CD4-positive, alpha-beta memory T cell (primary cell): ENCODE results near the gene CBFB. TPM values are rescaled to one million over a fixed set of nuclear protein-coding genes. Genes with fewer than 3 reads are reported as not detected.
A peak's percentile ranks its signal among the peaks of the same experiment; 100 is the strongest.
"Not testable (repeated sequence)": the region's sequence is repeated elsewhere in the genome, so short reads cannot be mapped to it uniquely, and the experiment has no call there.

ENCODE experiments used
- CTCF ChIA-PET: fragments of 350-600 bp; sonication (Branson Sonifier 250); formaldehyde crosslinking; loops from one replicate; lab custom pipeline; 2021; ENCODE audit warnings: inconsistent platforms; ENCODE audit not compliant: partially characterized antibody; lab: Charles Lee
- POLR2A ChIA-PET: fragments of 350-600 bp; sonication (Branson Sonifier 250); formaldehyde crosslinking; loops from one replicate; lab custom pipeline; 2021; ENCODE audit not compliant: partially characterized antibody; lab: Charles Lee
- DNase-seq, 5 donors: peaks; one replicate each; pipeline versions ENCODE4 v3.0.0 to v3.0.0-alpha.2; 2020 to 2022; ENCODE audit warnings: mixed read lengths in 1 of 5
- H3K27ac ChIP-seq: one replicate; pipeline ENCODE4 v1.7.0; 2013; ENCODE audit warnings: low read depth, low read length
- H3K27me3 ChIP-seq: 2 replicates; pipeline ENCODE4 v1.7.0; 2013; ENCODE audit warnings: mild to moderate bottlenecking, low read length, moderate library complexity; ENCODE audit not compliant: insufficient read depth
- H3K36me3 ChIP-seq: 2 replicates; pipeline ENCODE4 v1.7.0; 2013; ENCODE audit warnings: mild to moderate bottlenecking, low read length, moderate library complexity; ENCODE audit not compliant: insufficient read depth
- H3K4me1 ChIP-seq: 2 replicates; pipeline ENCODE4 v1.7.0; 2013; ENCODE audit warnings: mild to moderate bottlenecking, low read length, moderate library complexity; ENCODE audit not compliant: insufficient read depth
- H3K4me3 ChIP-seq, 2 donors: one replicate each; pipeline ENCODE4 v1.7.0; 2013; ENCODE audit warnings: low read length in 2 of 2, mild to moderate bottlenecking in 1 of 2
- H3K9me3 ChIP-seq, 2 donors: one replicate each; pipeline ENCODE4 v1.7.0; 2013; ENCODE audit warnings: low read length in 2 of 2, control low read depth in 1 of 2; ENCODE audit not compliant: control insufficient read depth in 1 of 2
- H3K27ac Mint-ChIP-seq, 7 donors: one replicate each; pipeline ENCODE4 v1.8.0; 2020 to 2021; ENCODE audit warnings: mixed read lengths in 7 of 7, mild to moderate bottlenecking in 6 of 7, inconsistent platforms in 3 of 7, moderate library complexity in 3 of 7
- H3K27me3 Mint-ChIP-seq, 2 donors: one replicate each; pipeline ENCODE4 v1.8.0; 2020 to 2021; ENCODE audit warnings: mixed read lengths in 2 of 2
- H3K36me3 Mint-ChIP-seq, 2 donors: one replicate each; pipeline ENCODE4 v1.8.0; 2020 to 2021; ENCODE audit warnings: mixed read lengths in 2 of 2, inconsistent platforms in 1 of 2, mild to moderate bottlenecking in 1 of 2
- H3K4me1 Mint-ChIP-seq, 4 donors: one replicate each; pipeline ENCODE4 v1.8.0; 2020 to 2021; ENCODE audit warnings: mixed read lengths in 4 of 4, mild to moderate bottlenecking in 1 of 4
- H3K4me3 Mint-ChIP-seq, 8 donors: one replicate each; pipeline ENCODE4 v1.8.0; 2020 to 2021; ENCODE audit warnings: mixed read lengths in 8 of 8, mild to moderate bottlenecking in 7 of 8, moderate library complexity in 6 of 8, inconsistent platforms in 3 of 8
- H3K9me3 Mint-ChIP-seq, 8 donors: one replicate each; pipeline ENCODE4 v1.8.0; 2020 to 2021; ENCODE audit warnings: mixed read lengths in 8 of 8, mild to moderate bottlenecking in 5 of 8, inconsistent platforms in 3 of 8, moderate library complexity in 1 of 8
- intact Hi-C: fragments of 100-400 bp; cut with micrococcal nuclease; formaldehyde crosslinking; loops from one replicate; pipeline ENCODE4 v1.15.1; 2023
- polyA plus RNA-seq, 2 donors: library from polyadenylated mRNA; unstranded; fragments of 300-500 nt; fragmentation: Illumina TruSeq; gene quantifications; one replicate each; pipeline ENCODE4 v1.2.3, GENCODE V29; 2021
- total RNA-seq, 2 experiments: library from RNA; stranded (reverse); gene quantifications; one replicate each; pipeline ENCODE4 v1.2.3, GENCODE V29; 2021

The CBFB gene
- total and polyA plus RNA-seq, 4 experiments from 2014 or later: 102 to 112 (median 110) TPM

- Histone ChIP-seq H3K4me3 (no peak overlapping the region), H3K27me3 (no peaks in the 10 kb centered on the region), H3K27ac (no peak overlapping the region), H3K4me1 (peaks cover 17% of the 10 kb centered on the region), H3K36me3 (peaks cover 9% of the 10 kb centered on the region), H3K9me3 (no peaks in the 10 kb centered on the region)
- Mint-ChIP-seq H3K4me3 (no peak overlapping the region), H3K4me1 (peaks cover 25 to 56% (median 33%) of the 10 kb centered on the region in 4 donors), H3K36me3 (peaks cover 7 to 25% of the 10 kb centered on the region in 2 donors), H3K9me3 (peaks cover 0 to 1% (median 0%) of the 10 kb centered on the region in 8 donors), H3K27me3 (no peaks in the 10 kb centered on the region), H3K27ac (peak overlapping the region in 1 of 7 donors; percentile 32)
- ChIA-PET CTCF (interaction anchor here (1.2 to 1.3 kb wide), 2 partner anchors 19 to 25 kb away, joined by 3 read pairs; no protein-coding TSS in a partner anchor), POLR2A (interaction anchor here (1.6 kb wide), 1 partner anchor 40 kb away, joined by 5 read pairs; no protein-coding TSS in a partner anchor)
- intact Hi-C loops: no loop called here
- no peak for DNase-seq
These were observed 86.7 kb downstream of the CBFB start for GRCh38 chr16:67115639-67116038.

- Histone ChIP-seq H3K9me3 (no peaks in the 10 kb centered on the region), H3K27me3 (no peaks in the 10 kb centered on the region), H3K4me3 (no peak overlapping the region), H3K27ac (no peak overlapping the region), H3K4me1 (peaks cover 7% of the 10 kb centered on the region), H3K36me3 (peaks cover 13% of the 10 kb centered on the region)
- peaks cover 10 to 30% of the 10 kb centered on the region in 2 donors for H3K36me3 Mint-ChIP-seq
- no peak overlapping the region for H3K4me3 Mint-ChIP-seq
- intact Hi-C loops: no loop called here
- H3K27me3 Mint-ChIP-seq: no peaks in the 10 kb centered on the region
- ChIA-PET POLR2A (interaction anchor here (0.6 to 1.6 kb wide), 2 partner anchors 39 to 422 kb away, joined by 3 to 5 read pairs; no protein-coding TSS in a partner anchor), CTCF (interaction anchor here (0.7 to 1.3 kb wide), 3 partner anchors 18 to 47 kb away, joined by 3 read pairs; no protein-coding TSS in a partner anchor)
- no peak for DNase-seq
- peaks cover 0 to 1% (median 0%) of the 10 kb centered on the region in 8 donors for H3K9me3 Mint-ChIP-seq
- peaks cover 19 to 46% (median 25%) of the 10 kb centered on the region in 4 donors for H3K4me1 Mint-ChIP-seq
- H3K27ac Mint-ChIP-seq: peak overlapping the region in 2 of 7 donors; percentile 29
These were observed 87.7 kb downstream of the CBFB start for GRCh38 chr16:67116388-67117311.

GRCh38 chr16:67117716-67118115 lies 88.8 kb downstream of the CBFB start:
- Histone ChIP-seq H3K27ac (no peak overlapping the region), H3K4me3 (no peak overlapping the region), H3K36me3 (peaks cover 19% of the 10 kb centered on the region), H3K9me3 (no peaks in the 10 kb centered on the region), H3K27me3 (no peaks in the 10 kb centered on the region), H3K4me1 (no peaks in the 10 kb centered on the region)
- H3K27ac Mint-ChIP-seq: no peak overlapping the region
- ChIA-PET POLR2A (no interaction called here), CTCF (no interaction called here)
- DNase-seq: no peak
- peaks cover 10 to 35% of the 10 kb centered on the region in 2 donors for H3K36me3 Mint-ChIP-seq
- no peaks in the 10 kb centered on the region for H3K27me3 Mint-ChIP-seq
- no peak overlapping the region for H3K4me3 Mint-ChIP-seq
- peaks cover 17 to 38% (median 18%) of the 10 kb centered on the region in 4 donors for H3K4me1 Mint-ChIP-seq
- intact Hi-C loops: no loop called here
- peaks cover 0 to 1% (median 0%) of the 10 kb centered on the region in 8 donors for H3K9me3 Mint-ChIP-seq

GRCh38 chr16:67120025-67120424 lies 91.1 kb downstream of the CBFB start:
- ChIA-PET CTCF (interaction anchor here (1.5 kb wide), 1 partner anchor 102 kb away, joined by 4 read pairs; no protein-coding TSS in a partner anchor), POLR2A (no interaction called here)
- Mint-ChIP-seq H3K4me1 (peaks cover 4 to 25% (median 9%) of the 10 kb centered on the region in 4 donors), H3K27ac (no peak overlapping the region), H3K27me3 (no peaks in the 10 kb centered on the region), H3K4me3 (no peak overlapping the region), H3K36me3 (peaks cover 12 to 41% of the 10 kb centered on the region in 2 donors), H3K9me3 (no peaks in the 10 kb centered on the region)
- Histone ChIP-seq H3K27me3 (no peaks in the 10 kb centered on the region), H3K36me3 (peaks cover 33% of the 10 kb centered on the region), H3K9me3 (no peaks in the 10 kb centered on the region), H3K4me1 (no peaks in the 10 kb centered on the region), H3K4me3 (no peak overlapping the region), H3K27ac (no peak overlapping the region)
- intact Hi-C loops: no loop called here
- no peak for DNase-seq

GRCh38 chr16:67122799-67123198 lies 93.8 kb downstream of the CBFB start:
- CTCF ChIA-PET: not testable (repeated sequence)
- H3K36me3 ChIP-seq: peaks cover 33% of the 10 kb centered on the region

GRCh38 chr16:67128417-67128816 lies 99.5 kb downstream of the CBFB start:
- H3K9me3 Mint-ChIP-seq: no peaks in the 10 kb centered on the region
- ChIA-PET POLR2A (no interaction called here), CTCF (interaction anchor here (0.6 to 2.2 kb wide), 4 partner anchors 11 to 261 kb away, joined by 3 to 8 read pairs (median 4); no protein-coding TSS in a partner anchor)
- peak overlapping the region in 3 of 7 donors; percentile 36 to 63 (median 57) for H3K27ac Mint-ChIP-seq
- H3K4me1 Mint-ChIP-seq: no peaks in the 10 kb centered on the region
- H3K4me3 ChIP-seq: no peak overlapping the region
- H3K4me1 ChIP-seq: no peaks in the 10 kb centered on the region
- no peaks in the 10 kb centered on the region for H3K27me3 ChIP-seq
- H3K36me3 ChIP-seq: peaks cover 26% of the 10 kb centered on the region
- intact Hi-C loops: no loop called here
- DNase-seq: no peak
- no peak overlapping the region for H3K4me3 Mint-ChIP-seq
- no peaks in the 10 kb centered on the region for H3K27me3 Mint-ChIP-seq
- peaks cover 31 to 65% of the 10 kb centered on the region in 2 donors for H3K36me3 Mint-ChIP-seq
- H3K9me3 ChIP-seq: no peaks in the 10 kb centered on the region
- H3K27ac ChIP-seq: no peak overlapping the region

More at GRCh38 chr16:67122799-67123198, 93.8 kb downstream of the CBFB start:
- H3K27me3 ChIP-seq, H3K9me3 Mint-ChIP-seq, H3K9me3 ChIP-seq, H3K27ac Mint-ChIP-seq, intact Hi-C loops, DNase-seq, H3K27ac ChIP-seq, H3K4me3 ChIP-seq, H3K4me1 ChIP-seq, H3K27me3 Mint-ChIP-seq, H3K4me3 Mint-ChIP-seq, POLR2A ChIA-PET: not testable (repeated sequence)
- Mint-ChIP-seq H3K36me3 (peaks cover 23 to 51% of the 10 kb centered on the region in 2 donors), H3K4me1 (peaks cover 0 to 12% (median 2%) of the 10 kb centered on the region in 4 donors)

GRCh38 chr16:67128887-67129286 lies 99.9 kb downstream of the CBFB start:
- H3K27me3 ChIP-seq: no peaks in the 10 kb centered on the region
- CTCF ChIA-PET: interaction anchor here (0.6 to 2.2 kb wide), 4 partner anchors 11 to 261 kb away, joined by 3 to 8 read pairs (median 4); no protein-coding TSS in a partner anchor
- Mint-ChIP-seq H3K27me3 (no peaks in the 10 kb centered on the region), H3K4me1 (no peaks in the 10 kb centered on the region), H3K27ac (peak overlapping the region in 3 of 7 donors; percentile 36 to 62 (median 40)), H3K9me3 (no peaks in the 10 kb centered on the region), H3K36me3 (peaks cover 28 to 62% of the 10 kb centered on the region in 2 donors), H3K4me3 (no peak overlapping the region)
- H3K36me3 ChIP-seq: peaks cover 22% of the 10 kb centered on the region
- H3K4me1 ChIP-seq: no peaks in the 10 kb centered on the region
- intact Hi-C loops: no loop called here
- DNase-seq: no peak
- H3K9me3 ChIP-seq: no peaks in the 10 kb centered on the region
- POLR2A ChIA-PET: interaction anchor here (1.0 kb wide), 1 partner anchor 26 kb away, joined by 3 read pairs; no protein-coding TSS in a partner anchor
- no peak overlapping the region for H3K4me3 ChIP-seq
- H3K27ac ChIP-seq: no peak overlapping the region
